Measurements from ENCODE around the gene SENP2.

Gene SENP2

GRCh38 chr3:185584686-185585085 lies 1.4 kb upstream of the SENP2 start:
- no peak overlapping the region for H3K4me3 ChIP-seq (ENCODE audit: insufficient read depth in 1 of 2, low read depth in 1 of 2, low read length in 2 of 2)
- no peak overlapping the region for H2BK12ac ChIP-seq (ENCODE audit: low read length in 2 of 2)
- peaks cover 0 to 3% of the 10 kb centered on the region in 2 experiments for H3K36me3 ChIP-seq (ENCODE audit: control insufficient read depth in 1 of 2, insufficient read depth in 2 of 2, low read depth in 1 of 2, low read length in 2 of 2)
- H3K27ac ChIP-seq (ENCODE audit: low read length, poor library complexity, severe bottlenecking): no peak overlapping the region
- no peak overlapping the region for H3K9ac ChIP-seq (ENCODE audit: low read length)
- H3K14ac ChIP-seq (ENCODE audit: low read length in 2 of 2): no peak overlapping the region
- H3K23ac ChIP-seq (ENCODE audit: low read length in 2 of 2): no peak overlapping the region
- no peak overlapping the region for H3K4ac ChIP-seq (ENCODE audit: low read depth in 1 of 2, low read length in 2 of 2)
- no peak overlapping the region for H2AFZ ChIP-seq (ENCODE audit: low read depth, low read length)
- H2AK5ac ChIP-seq (ENCODE audit: low read length, severe bottlenecking): no peak overlapping the region
- 82% methylated on average over 4 of the region's 4 CpGs for WGBS
- H3K9me3 ChIP-seq (ENCODE audit: control insufficient read depth, low read length): no peaks in the 10 kb centered on the region
- H3K18ac ChIP-seq (ENCODE audit: low read depth in 1 of 2, low read length in 2 of 2): no peak overlapping the region
- peaks cover 4% of the 10 kb centered on the region for H3K4me1 ChIP-seq (ENCODE audit: control insufficient read depth, insufficient read depth, low read depth, low read length)
- no peak overlapping the region for H2BK120ac ChIP-seq (ENCODE audit: low read depth, low read length)
- H4K8ac ChIP-seq (ENCODE audit: low read length): no peak overlapping the region
- peaks cover 5% of the 10 kb centered on the region for H3K79me1 ChIP-seq (replicated peaks; ENCODE audit: low read length, poor library complexity, severe bottlenecking)
- no peak overlapping the region for H2BK15ac ChIP-seq (ENCODE audit: low read depth, poor library complexity, severe bottlenecking)
- H4K91ac ChIP-seq (ENCODE audit: low read length): no peak overlapping the region
- H3K4me2 ChIP-seq (ENCODE audit: low read length, poor library complexity, severe bottlenecking): no peak overlapping the region
- no peak overlapping the region for H2BK5ac ChIP-seq (ENCODE audit: low read depth, low read length, poor library complexity, severe bottlenecking)
- DNase-seq: no peak
- H3K27me3 ChIP-seq (ENCODE audit: control insufficient read depth in 1 of 2, insufficient read depth in 1 of 2, low read length in 2 of 2): no peaks in the 10 kb centered on the region

- no peak overlapping the region for H2AK5ac ChIP-seq (ENCODE audit: low read length, severe bottlenecking)
- no peak overlapping the region for H4K91ac ChIP-seq (ENCODE audit: low read length)
- peaks cover 5% of the 10 kb centered on the region for H3K4me1 ChIP-seq (ENCODE audit: control insufficient read depth, insufficient read depth, low read depth, low read length)
- no peak overlapping the region for H2BK15ac ChIP-seq (ENCODE audit: low read depth, poor library complexity, severe bottlenecking)
- peak overlapping the region; percentile 7 for H4K8ac ChIP-seq (ENCODE audit: low read length)
- H2AFZ ChIP-seq (ENCODE audit: low read depth, low read length): peak overlapping the region; percentile 98
- DNase-seq: no peak
- peak overlapping the region; percentile 100 for H3K9ac ChIP-seq (ENCODE audit: low read length)
- H3K79me1 ChIP-seq (replicated peaks; ENCODE audit: low read length, poor library complexity, severe bottlenecking): peaks cover 9% of the 10 kb centered on the region
- H3K36me3 ChIP-seq (ENCODE audit: control insufficient read depth in 1 of 2, insufficient read depth in 2 of 2, low read depth in 1 of 2, low read length in 2 of 2): peaks cover 4 to 6% of the 10 kb centered on the region in 2 experiments
- H2BK120ac ChIP-seq (ENCODE audit: low read depth, low read length): no peak overlapping the region
- H3K27me3 ChIP-seq (ENCODE audit: control insufficient read depth in 1 of 2, insufficient read depth in 1 of 2, low read length in 2 of 2): no peaks in the 10 kb centered on the region
- no peak overlapping the region for H2BK12ac ChIP-seq (ENCODE audit: low read length in 2 of 2)
- H3K14ac ChIP-seq (ENCODE audit: low read length in 2 of 2): no peak overlapping the region
- H2BK5ac ChIP-seq (ENCODE audit: low read depth, low read length, poor library complexity, severe bottlenecking): no peak overlapping the region
- H3K4me2 ChIP-seq (ENCODE audit: low read length, poor library complexity, severe bottlenecking): peak overlapping the region; percentile 64
- peak overlapping the region in 1 of 2 experiments; percentile 100 for H3K4me3 ChIP-seq (ENCODE audit: insufficient read depth in 1 of 2, low read depth in 1 of 2, low read length in 2 of 2)
- no peak overlapping the region for H3K4ac ChIP-seq (ENCODE audit: low read depth in 1 of 2, low read length in 2 of 2)
- WGBS: 70% methylated on average over 8 of the region's 9 CpGs
- H3K23ac ChIP-seq (ENCODE audit: low read length in 2 of 2): no peak overlapping the region
- no peak overlapping the region for H3K18ac ChIP-seq (ENCODE audit: low read depth in 1 of 2, low read length in 2 of 2)
- H3K27ac ChIP-seq (ENCODE audit: low read length, poor library complexity, severe bottlenecking): peak overlapping the region; percentile 30
- H3K9me3 ChIP-seq (ENCODE audit: control insufficient read depth, low read length): no peaks in the 10 kb centered on the region
Observed at GRCh38 chr3:185585518-185585858, 607 bp upstream of the SENP2 start.

GRCh38 chr3:185586686-185587039 lies 568 bp downstream of the SENP2 start:
- Histone ChIP-seq H3K18ac (ENCODE audit: low read depth in 1 of 2, low read length in 2 of 2) (no peak overlapping the region), H4K8ac (ENCODE audit: low read length) (peak overlapping the region; percentile 95), H3K4me1 (ENCODE audit: control insufficient read depth, insufficient read depth, low read depth, low read length) (peaks cover 5% of the 10 kb centered on the region), H3K9ac (ENCODE audit: low read length) (peak overlapping the region; percentile 100), H4K91ac (ENCODE audit: low read length) (no peak overlapping the region), H3K4ac (ENCODE audit: low read depth in 1 of 2, low read length in 2 of 2) (peak overlapping the region; percentile 40 to 54), H3K79me1 (replicated peaks; ENCODE audit: low read length, poor library complexity, severe bottlenecking) (peaks cover 13% of the 10 kb centered on the region), H3K9me3 (ENCODE audit: control insufficient read depth, low read length) (no peaks in the 10 kb centered on the region), H3K4me2 (ENCODE audit: low read length, poor library complexity, severe bottlenecking) (peak overlapping the region; percentile 99), H3K14ac (ENCODE audit: low read length in 2 of 2) (no peak overlapping the region), H2BK12ac (ENCODE audit: low read length in 2 of 2) (no peak overlapping the region), H3K36me3 (ENCODE audit: control insufficient read depth in 1 of 2, insufficient read depth in 2 of 2, low read depth in 1 of 2, low read length in 2 of 2) (peaks cover 6 to 8% of the 10 kb centered on the region in 2 experiments), H2BK120ac (ENCODE audit: low read depth, low read length) (no peak overlapping the region), H3K27me3 (ENCODE audit: control insufficient read depth in 1 of 2, insufficient read depth in 1 of 2, low read length in 2 of 2) (no peaks in the 10 kb centered on the region), H2AK5ac (ENCODE audit: low read length, severe bottlenecking) (peak overlapping the region; percentile 87), H2BK15ac (ENCODE audit: low read depth, poor library complexity, severe bottlenecking) (no peak overlapping the region), H2AFZ (ENCODE audit: low read depth, low read length) (peak overlapping the region; percentile 83), H3K23ac (ENCODE audit: low read length in 2 of 2) (no peak overlapping the region), H3K27ac (ENCODE audit: low read length, poor library complexity, severe bottlenecking) (peak overlapping the region; percentile 43), H3K4me3 (ENCODE audit: insufficient read depth in 1 of 2, low read depth in 1 of 2, low read length in 2 of 2) (peak overlapping the region; percentile 91 to 100), H2BK5ac (ENCODE audit: low read depth, low read length, poor library complexity, severe bottlenecking) (peak overlapping the region; percentile 11)
- 6% methylated on average over 7 of the region's 7 CpGs for WGBS
- no peak for DNase-seq

GRCh38 chr3:185594073-185594472 lies 8.0 kb downstream of the SENP2 start:
- no peak overlapping the region for H3K23ac ChIP-seq (ENCODE audit: low read length in 2 of 2)
- no peaks in the 10 kb centered on the region for H3K9me3 ChIP-seq (ENCODE audit: control insufficient read depth, low read length)
- H3K4me3 ChIP-seq (ENCODE audit: insufficient read depth in 1 of 2, low read depth in 1 of 2, low read length in 2 of 2): no peak overlapping the region
- 92% methylated on average over 1 of the region's 3 CpGs for WGBS
- H3K9ac ChIP-seq (ENCODE audit: low read length): no peak overlapping the region
- H3K27me3 ChIP-seq (ENCODE audit: control insufficient read depth in 1 of 2, insufficient read depth in 1 of 2, low read length in 2 of 2): no peaks in the 10 kb centered on the region
- H3K27ac ChIP-seq (ENCODE audit: low read length, poor library complexity, severe bottlenecking): no peak overlapping the region
- peaks cover 29% of the 10 kb centered on the region for H3K79me1 ChIP-seq (replicated peaks; ENCODE audit: low read length, poor library complexity, severe bottlenecking)
- H2BK5ac ChIP-seq (ENCODE audit: low read depth, low read length, poor library complexity, severe bottlenecking): no peak overlapping the region
- H2BK12ac ChIP-seq (ENCODE audit: low read length in 2 of 2): no peak overlapping the region
- peaks cover 23 to 51% of the 10 kb centered on the region in 2 experiments for H3K36me3 ChIP-seq (ENCODE audit: control insufficient read depth in 1 of 2, insufficient read depth in 2 of 2, low read depth in 1 of 2, low read length in 2 of 2)
- H3K4me2 ChIP-seq (ENCODE audit: low read length, poor library complexity, severe bottlenecking): no peak overlapping the region
- H3K14ac ChIP-seq (ENCODE audit: low read length in 2 of 2): no peak overlapping the region
- H3K4me1 ChIP-seq (ENCODE audit: control insufficient read depth, insufficient read depth, low read depth, low read length): peaks cover 3% of the 10 kb centered on the region
- no peak overlapping the region for H2BK120ac ChIP-seq (ENCODE audit: low read depth, low read length)
- H3K18ac ChIP-seq (ENCODE audit: low read depth in 1 of 2, low read length in 2 of 2): no peak overlapping the region
- no peak overlapping the region for H2BK15ac ChIP-seq (ENCODE audit: low read depth, poor library complexity, severe bottlenecking)
- DNase-seq: no peak
- no peak overlapping the region for H2AK5ac ChIP-seq (ENCODE audit: low read length, severe bottlenecking)
- H2AFZ ChIP-seq (ENCODE audit: low read depth, low read length): no peak overlapping the region
- H4K8ac ChIP-seq (ENCODE audit: low read length): no peak overlapping the region
- H4K91ac ChIP-seq (ENCODE audit: low read length): no peak overlapping the region
- no peak overlapping the region for H3K4ac ChIP-seq (ENCODE audit: low read depth in 1 of 2, low read length in 2 of 2)
